ENCODE data around the gene CDC42BPB.

Gene CDC42BPB

GRCh38 chr14:102910442-102910841 lies 146.9 kb downstream of the CDC42BPB start:
- TF ChIP-seq, protein P1, sequence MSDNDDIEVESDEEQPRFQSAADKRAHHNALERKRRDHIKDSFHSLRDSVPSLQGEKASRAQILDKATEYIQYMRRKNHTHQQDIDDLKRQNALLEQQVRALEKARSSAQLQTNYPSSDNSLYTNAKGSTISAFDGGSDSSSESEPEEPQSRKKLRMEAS (IDR thresholded peaks at IDR 0.05; ENCODE audit: low read depth, low read length), result no peak
- TF ChIP-seq MYC (IDR thresholded peaks at IDR 0.05; ENCODE audit: low read depth, low read length) (no peak), POLR2A (IDR thresholded peaks at IDR 0.05; ENCODE audit: extremely low read depth, insufficient read length) (no peak)
- TF ChIP-seq, protein P2, sequence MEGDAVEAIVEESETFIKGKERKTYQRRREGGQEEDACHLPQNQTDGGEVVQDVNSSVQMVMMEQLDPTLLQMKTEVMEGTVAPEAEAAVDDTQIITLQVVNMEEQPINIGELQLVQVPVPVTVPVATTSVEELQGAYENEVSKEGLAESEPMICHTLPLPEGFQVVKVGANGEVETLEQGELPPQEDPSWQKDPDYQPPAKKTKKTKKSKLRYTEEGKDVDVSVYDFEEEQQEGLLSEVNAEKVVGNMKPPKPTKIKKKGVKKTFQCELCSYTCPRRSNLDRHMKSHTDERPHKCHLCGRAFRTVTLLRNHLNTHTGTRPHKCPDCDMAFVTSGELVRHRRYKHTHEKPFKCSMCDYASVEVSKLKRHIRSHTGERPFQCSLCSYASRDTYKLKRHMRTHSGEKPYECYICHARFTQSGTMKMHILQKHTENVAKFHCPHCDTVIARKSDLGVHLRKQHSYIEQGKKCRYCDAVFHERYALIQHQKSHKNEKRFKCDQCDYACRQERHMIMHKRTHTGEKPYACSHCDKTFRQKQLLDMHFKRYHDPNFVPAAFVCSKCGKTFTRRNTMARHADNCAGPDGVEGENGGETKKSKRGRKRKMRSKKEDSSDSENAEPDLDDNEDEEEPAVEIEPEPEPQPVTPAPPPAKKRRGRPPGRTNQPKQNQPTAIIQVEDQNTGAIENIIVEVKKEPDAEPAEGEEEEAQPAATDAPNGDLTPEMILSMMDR (IDR thresholded peaks at IDR 0.05; ENCODE audit: low read depth, low read length), result no peak
- H3K4me3 ChIP-seq (ENCODE audit: low read depth, low read length), result no peak overlapping the region
- DNase-seq (ENCODE audit: low read depth), result no peak

GRCh38 chr14:102909911-102910310 lies 147.4 kb downstream of the CDC42BPB start:
- TF ChIP-seq MYC (IDR thresholded peaks at IDR 0.05; ENCODE audit: low read depth, low read length), result no peak
- no peak for TF ChIP-seq POLR2A (IDR thresholded peaks at IDR 0.05; ENCODE audit: extremely low read depth, insufficient read length)
- TF ChIP-seq, protein P1 (IDR thresholded peaks at IDR 0.05; ENCODE audit: low read depth, low read length), result no peak
- TF ChIP-seq, protein P2 (IDR thresholded peaks at IDR 0.05; ENCODE audit: low read depth, low read length), result no peak
- no peak for DNase-seq (ENCODE audit: low read depth)
- no peak overlapping the region for H3K4me3 ChIP-seq (ENCODE audit: low read depth, low read length)

GRCh38 chr14:102909462-102909861 lies 147.9 kb downstream of the CDC42BPB start:
- H3K4me3 ChIP-seq (ENCODE audit: low read depth, low read length), result no peak overlapping the region
- DNase-seq (ENCODE audit: low read depth), result no peak
- no peak for TF ChIP-seq MYC (IDR thresholded peaks at IDR 0.05; ENCODE audit: low read depth, low read length)
- TF ChIP-seq, protein P1 (IDR thresholded peaks at IDR 0.05; ENCODE audit: low read depth, low read length), result no peak
- no peak for TF ChIP-seq POLR2A (IDR thresholded peaks at IDR 0.05; ENCODE audit: extremely low read depth, insufficient read length)
- TF ChIP-seq, protein P2 (IDR thresholded peaks at IDR 0.05; ENCODE audit: low read depth, low read length), result no peak

DNA sequence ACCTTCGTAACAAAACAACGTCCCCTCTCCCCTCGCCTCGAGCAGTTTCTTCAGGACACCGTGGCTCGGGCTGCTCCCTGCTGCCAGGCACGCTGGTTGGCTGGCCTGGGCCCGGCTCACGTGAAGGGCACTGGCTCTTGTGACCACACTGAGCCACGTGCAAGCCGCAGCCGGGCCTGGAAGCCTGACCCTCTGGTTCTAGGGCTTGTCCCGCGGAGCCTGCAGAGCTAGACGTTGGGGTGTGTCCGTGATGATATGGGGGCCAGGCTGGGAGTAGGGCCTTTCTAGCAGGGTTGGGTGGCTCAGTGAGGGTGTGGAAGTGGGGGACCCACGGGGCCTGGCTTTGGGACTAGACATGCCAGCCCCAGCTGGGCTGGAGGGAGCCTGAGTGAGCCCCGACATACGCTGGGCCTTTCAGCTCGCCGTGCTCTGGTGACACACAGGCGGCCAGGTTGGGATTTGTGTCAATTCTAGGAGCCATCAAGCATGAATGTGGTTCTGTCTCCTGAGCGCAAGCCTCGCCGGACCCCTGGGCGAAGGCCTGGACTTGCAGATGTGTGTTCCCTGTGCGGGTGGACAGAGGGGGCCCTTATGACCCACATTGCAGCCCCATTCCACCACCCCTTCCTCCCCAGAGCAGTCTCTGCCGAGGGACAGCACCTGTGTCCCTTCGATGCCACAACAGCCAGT lies 148.4 kb downstream of the CDC42BPB start:
- H3K4me3 ChIP-seq (ENCODE audit: low read depth, low read length), result no peak overlapping the region
- TF ChIP-seq, protein P1 (IDR thresholded peaks at IDR 0.05; ENCODE audit: low read depth, low read length), result no peak
- TF ChIP-seq, protein P2 (IDR thresholded peaks at IDR 0.05; ENCODE audit: low read depth, low read length), result no peak
- no peak for TF ChIP-seq POLR2A (IDR thresholded peaks at IDR 0.05; ENCODE audit: extremely low read depth, insufficient read length)
- TF ChIP-seq MYC (IDR thresholded peaks at IDR 0.05; ENCODE audit: low read depth, low read length), result no peak
- DNase-seq (ENCODE audit: low read depth), result no peak

- TF ChIP-seq POLR2A (IDR thresholded peaks at IDR 0.05; ENCODE audit: extremely low read depth, insufficient read length), result no peak
- no peak for TF ChIP-seq MYC (IDR thresholded peaks at IDR 0.05; ENCODE audit: low read depth, low read length)
- TF ChIP-seq, protein P2 (IDR thresholded peaks at IDR 0.05; ENCODE audit: low read depth, low read length), result no peak
- TF ChIP-seq, protein P1 (IDR thresholded peaks at IDR 0.05; ENCODE audit: low read depth, low read length), result no peak
- no peak for DNase-seq (ENCODE audit: low read depth)
- no peak overlapping the region for H3K4me3 ChIP-seq (ENCODE audit: low read depth, low read length)
Measured at GRCh38 chr14:102907980-102908730, 149.2 kb downstream of the CDC42BPB start.
